Nephron (organoid): ENCODE results near the gene BBS1.
A peak's percentile ranks its signal among the peaks of the same experiment; 100 is the strongest.

Source experiments
- H3K27ac Mint-ChIP-seq, 3 experiments: 2 replicates each; pipeline ENCODE4 v1.8.0; 2020; ENCODE audit warnings: mixed read lengths in 3 of 3, mild to moderate bottlenecking in 2 of 3, moderate library complexity in 1 of 3
- H3K27me3 Mint-ChIP-seq: 2 replicates; pipeline ENCODE4 v1.8.0; 2021; ENCODE audit warnings: low read depth, mild to moderate bottlenecking, moderate library complexity, mixed read lengths
- H3K36me3 Mint-ChIP-seq: 2 replicates; pipeline ENCODE4 v1.8.0; 2020; ENCODE audit warnings: low read depth, mixed read lengths
- H3K4me1 Mint-ChIP-seq: 2 replicates; pipeline ENCODE4 v1.8.0; 2020; ENCODE audit warnings: mixed read lengths
- H3K4me3 Mint-ChIP-seq, 3 experiments: 2 replicates each; pipeline ENCODE4 v1.8.0; 2020; ENCODE audit warnings: mild to moderate bottlenecking in 3 of 3, mixed read lengths in 3 of 3, moderate library complexity in 2 of 3
- H3K9me3 Mint-ChIP-seq: 2 replicates; pipeline ENCODE4 v1.8.0; 2020; ENCODE audit warnings: mixed read lengths
- TF ChIP-seq, protein P1 (sequence below), 3 experiments: fragments of 200-600 bp; sonication (generic); IDR thresholded peaks; one replicate each; pipeline ENCODE4 v1.5.0; 2021; ENCODE audit warnings: antibody characterized with exemption in 3 of 3; ENCODE audit not compliant: unreplicated experiment in 3 of 3

BBS1 gene

DNA sequence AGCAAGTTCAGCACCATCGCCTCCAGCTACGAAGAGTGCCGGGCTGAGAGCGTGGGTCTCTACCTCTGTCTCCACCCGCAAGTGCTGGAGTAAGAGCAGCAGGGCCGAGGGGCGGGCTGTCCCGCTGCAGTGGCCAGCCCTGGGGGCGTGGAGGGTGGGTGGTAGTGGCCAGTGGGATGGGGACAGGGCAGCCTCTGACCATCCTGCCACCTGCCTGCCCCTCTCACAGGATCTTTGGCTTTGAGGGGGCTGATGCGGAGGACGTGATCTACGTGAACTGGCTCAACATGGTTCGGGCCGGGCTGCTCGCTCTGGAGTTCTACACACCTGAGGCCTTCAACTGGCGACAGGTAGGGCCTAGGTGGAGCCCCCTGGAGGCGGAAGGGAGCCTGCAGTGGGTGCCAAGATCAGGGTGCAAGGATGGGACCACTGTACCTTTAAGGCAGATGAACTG, 15.0 kb upstream of the BBS1 start:
- TF ChIP-seq, protein P1, sequence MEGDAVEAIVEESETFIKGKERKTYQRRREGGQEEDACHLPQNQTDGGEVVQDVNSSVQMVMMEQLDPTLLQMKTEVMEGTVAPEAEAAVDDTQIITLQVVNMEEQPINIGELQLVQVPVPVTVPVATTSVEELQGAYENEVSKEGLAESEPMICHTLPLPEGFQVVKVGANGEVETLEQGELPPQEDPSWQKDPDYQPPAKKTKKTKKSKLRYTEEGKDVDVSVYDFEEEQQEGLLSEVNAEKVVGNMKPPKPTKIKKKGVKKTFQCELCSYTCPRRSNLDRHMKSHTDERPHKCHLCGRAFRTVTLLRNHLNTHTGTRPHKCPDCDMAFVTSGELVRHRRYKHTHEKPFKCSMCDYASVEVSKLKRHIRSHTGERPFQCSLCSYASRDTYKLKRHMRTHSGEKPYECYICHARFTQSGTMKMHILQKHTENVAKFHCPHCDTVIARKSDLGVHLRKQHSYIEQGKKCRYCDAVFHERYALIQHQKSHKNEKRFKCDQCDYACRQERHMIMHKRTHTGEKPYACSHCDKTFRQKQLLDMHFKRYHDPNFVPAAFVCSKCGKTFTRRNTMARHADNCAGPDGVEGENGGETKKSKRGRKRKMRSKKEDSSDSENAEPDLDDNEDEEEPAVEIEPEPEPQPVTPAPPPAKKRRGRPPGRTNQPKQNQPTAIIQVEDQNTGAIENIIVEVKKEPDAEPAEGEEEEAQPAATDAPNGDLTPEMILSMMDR (IDR thresholded peaks at IDR 0.05; ENCODE audit: unreplicated experiment in 3 of 3) = peak in 1 of 3 experiments; percentile 9
- Mint-ChIP-seq H3K27me3 (no peaks in the 10 kb centered on the region), H3K4me1 (peaks cover 5% of the 10 kb centered on the region), H3K4me3 (no peak overlapping the region), H3K27ac (no peak overlapping the region), H3K9me3 (no peaks in the 10 kb centered on the region), H3K36me3 (peaks cover 3% of the 10 kb centered on the region)

DNA sequence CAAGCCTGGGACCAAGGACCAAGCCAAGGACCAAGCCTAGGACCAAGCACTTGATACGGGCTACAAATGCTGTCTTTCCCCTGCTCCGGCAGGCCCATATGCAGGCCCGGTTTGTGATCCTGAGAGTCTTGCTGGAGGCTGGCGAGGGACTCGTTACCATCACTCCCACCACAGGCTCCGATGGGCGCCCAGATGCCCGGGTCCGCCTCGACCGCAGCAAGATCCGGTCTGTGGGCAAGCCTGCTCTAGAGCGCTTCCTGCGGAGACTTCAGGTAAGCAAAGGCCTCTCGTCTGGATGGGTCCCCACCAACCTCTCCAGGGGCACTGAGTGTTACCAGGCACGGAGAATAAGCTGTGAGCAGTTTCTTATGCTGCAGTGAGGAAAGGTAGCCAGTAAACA, 13.2 kb upstream of the BBS1 start:
- Mint-ChIP-seq H3K36me3 (peaks cover 3% of the 10 kb centered on the region), H3K9me3 (no peaks in the 10 kb centered on the region), H3K27ac (no peak overlapping the region)

DNA sequence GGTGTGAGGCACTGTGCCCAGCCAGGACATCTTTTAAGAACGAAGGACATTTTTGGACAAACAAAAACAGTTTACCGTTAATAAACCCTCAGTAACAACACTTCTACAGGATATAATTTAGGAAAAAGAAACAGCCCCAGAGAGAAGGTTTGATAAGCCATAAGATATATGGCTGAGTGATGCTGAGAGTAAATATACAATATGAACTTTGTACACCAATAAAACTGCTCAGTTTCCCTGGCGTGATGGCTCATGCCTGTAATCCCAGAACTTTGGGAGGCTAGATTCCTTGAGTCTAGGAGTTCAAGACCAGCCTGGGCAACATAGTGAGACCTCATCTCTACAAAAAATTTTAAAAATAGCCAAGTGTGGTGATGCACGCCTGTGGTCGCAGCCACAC, 11.9 kb upstream of the BBS1 start:
- Mint-ChIP-seq H3K27me3 (no peaks in the 10 kb centered on the region), H3K36me3 (peaks cover 3% of the 10 kb centered on the region), H3K9me3 (no peaks in the 10 kb centered on the region), H3K4me1 (no peaks in the 10 kb centered on the region), H3K27ac (no peak overlapping the region), H3K4me3 (no peak overlapping the region)
- TF ChIP-seq, protein P1 (IDR thresholded peaks at IDR 0.05; ENCODE audit: unreplicated experiment in 3 of 3) = no peak

More for the DNA sequence above, 13.2 kb upstream of the BBS1 start:
- Mint-ChIP-seq H3K4me3 (no peak overlapping the region), H3K27me3 (no peaks in the 10 kb centered on the region), H3K4me1 (peaks cover 5% of the 10 kb centered on the region)
- TF ChIP-seq, protein P1 (IDR thresholded peaks at IDR 0.05; ENCODE audit: unreplicated experiment in 3 of 3) = no peak

DNA sequence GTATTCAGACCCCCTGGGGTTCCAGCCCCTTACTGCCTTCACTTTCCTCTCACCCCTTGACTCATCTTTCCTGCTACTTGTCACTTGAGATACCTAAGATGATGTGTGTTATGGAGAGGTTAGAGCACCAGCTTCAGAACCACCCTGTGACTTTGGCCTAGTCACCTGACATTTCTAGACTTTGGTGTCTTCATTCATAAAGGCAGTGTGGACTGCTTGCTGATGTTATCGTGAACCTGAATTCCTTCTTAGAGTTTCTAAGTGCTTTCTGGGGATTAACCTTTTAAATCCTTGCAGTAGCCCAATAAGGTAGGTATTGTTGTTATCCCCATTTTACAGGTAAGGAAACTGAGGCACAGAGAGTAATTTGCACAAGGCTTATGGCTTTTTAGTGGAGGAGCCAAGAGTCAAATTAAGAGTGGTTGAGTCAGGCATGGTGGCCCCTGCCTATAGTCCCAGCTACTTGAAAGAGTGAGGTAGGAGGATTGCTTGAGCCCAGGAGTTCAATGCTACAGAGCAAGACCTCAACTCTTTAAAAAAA, 5.1 kb upstream of the BBS1 start:
- peaks cover 3% of the 10 kb centered on the region for H3K4me1 Mint-ChIP-seq
- H3K9me3 Mint-ChIP-seq = no peaks in the 10 kb centered on the region
- peaks cover 9% of the 10 kb centered on the region for H3K36me3 Mint-ChIP-seq
- H3K27me3 Mint-ChIP-seq = no peaks in the 10 kb centered on the region
- TF ChIP-seq, protein P1 (IDR thresholded peaks at IDR 0.05; ENCODE audit: unreplicated experiment in 3 of 3) = no peak
- no peak overlapping the region for H3K4me3 Mint-ChIP-seq
- no peak overlapping the region for H3K27ac Mint-ChIP-seq

DNA sequence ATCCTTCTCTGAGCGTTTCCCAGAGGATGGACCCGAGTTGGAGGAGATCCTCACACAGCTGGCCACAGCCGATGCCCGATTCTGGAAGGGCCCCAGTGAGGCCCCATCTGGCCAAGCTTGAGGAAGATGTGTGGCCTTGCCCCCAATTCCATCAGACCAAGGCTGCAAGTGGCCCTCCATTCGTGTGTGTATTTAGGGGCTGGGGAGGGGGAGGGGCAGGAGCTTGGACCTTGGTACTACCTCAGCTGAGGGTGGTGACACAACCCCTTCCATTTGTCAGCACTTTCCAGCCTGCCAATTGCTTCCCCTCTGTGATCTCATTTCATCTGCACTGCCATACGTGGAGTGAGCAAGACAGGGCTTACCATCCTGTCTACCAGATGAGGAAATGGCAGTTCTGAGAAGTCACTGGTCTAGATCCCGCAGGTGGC, 1.3 kb upstream of the BBS1 start:
- no peaks in the 10 kb centered on the region for H3K9me3 Mint-ChIP-seq
- H3K4me1 Mint-ChIP-seq = peaks cover 14% of the 10 kb centered on the region
- H3K27me3 Mint-ChIP-seq = no peaks in the 10 kb centered on the region
- TF ChIP-seq, protein P1 (IDR thresholded peaks at IDR 0.05; ENCODE audit: unreplicated experiment in 3 of 3) = no peak
- H3K4me3 Mint-ChIP-seq = peak overlapping the region; percentile 3 to 36 (median 35)
- H3K36me3 Mint-ChIP-seq = peaks cover 12% of the 10 kb centered on the region
- H3K27ac Mint-ChIP-seq = no peak overlapping the region

DNA sequence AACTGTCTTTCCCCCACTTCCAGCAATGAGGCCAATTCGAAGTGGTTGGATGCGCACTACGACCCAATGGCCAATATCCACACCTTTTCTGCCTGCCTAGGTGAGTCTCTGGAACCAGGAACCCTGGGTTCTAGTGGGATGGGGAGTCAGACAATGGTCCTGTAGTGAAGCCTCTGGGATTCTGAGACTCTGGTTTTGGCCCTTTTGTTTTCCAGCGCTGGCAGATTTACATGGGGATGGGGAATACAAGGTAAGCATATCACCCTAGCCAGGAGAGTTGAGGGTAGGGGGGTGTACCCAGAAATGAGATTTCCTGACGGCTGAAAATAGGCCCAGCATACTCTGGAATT, 530 bp downstream of the BBS1 start:
- H3K27me3 Mint-ChIP-seq = no peaks in the 10 kb centered on the region
- peak overlapping the region; percentile 93 to 95 (median 93) for H3K4me3 Mint-ChIP-seq
- no peaks in the 10 kb centered on the region for H3K9me3 Mint-ChIP-seq
- H3K36me3 Mint-ChIP-seq = peaks cover 20% of the 10 kb centered on the region
- TF ChIP-seq, protein P1 (IDR thresholded peaks at IDR 0.05; ENCODE audit: unreplicated experiment in 3 of 3) = no peak
- H3K4me1 Mint-ChIP-seq = peaks cover 14% of the 10 kb centered on the region
- H3K27ac Mint-ChIP-seq = peak overlapping the region; percentile 71 to 93 (median 77)
